Amniotic stem cell (primary cell): ENCODE measurements around the gene DLEC1.
"Not testable (repeated sequence)": the region's sequence is repeated elsewhere in the genome, so short reads cannot be mapped to it uniquely, and the experiment has no call there.

Experiments
- DNase-seq: peaks from one replicate; lab custom pipeline; 2025; lab: John Stamatoyannopoulos, UW

The DLEC1 gene

GRCh38 chr3:38038447-38038911 lies 529 bp upstream of the DLEC1 start:
- no peak for DNase-seq

DNA sequence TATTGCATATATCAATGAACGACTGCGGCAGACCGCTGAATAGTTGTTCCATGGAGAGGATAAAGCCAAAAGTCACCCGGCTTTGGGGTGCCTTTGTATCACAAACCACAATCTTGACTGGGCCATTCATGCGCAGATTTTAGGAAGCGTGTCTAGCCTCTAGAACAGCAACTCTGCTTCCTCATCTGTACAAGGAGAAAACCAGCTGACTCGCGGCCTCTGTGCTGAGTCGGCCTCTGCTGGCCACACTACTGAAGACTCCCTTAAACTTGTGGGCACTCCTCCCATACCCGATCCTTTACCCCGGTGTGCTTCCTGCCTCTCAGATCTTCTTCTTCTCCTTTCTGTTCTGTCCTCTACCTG lies 872 bp downstream of the DLEC1 start:
- DNase-seq: no peak

DNA sequence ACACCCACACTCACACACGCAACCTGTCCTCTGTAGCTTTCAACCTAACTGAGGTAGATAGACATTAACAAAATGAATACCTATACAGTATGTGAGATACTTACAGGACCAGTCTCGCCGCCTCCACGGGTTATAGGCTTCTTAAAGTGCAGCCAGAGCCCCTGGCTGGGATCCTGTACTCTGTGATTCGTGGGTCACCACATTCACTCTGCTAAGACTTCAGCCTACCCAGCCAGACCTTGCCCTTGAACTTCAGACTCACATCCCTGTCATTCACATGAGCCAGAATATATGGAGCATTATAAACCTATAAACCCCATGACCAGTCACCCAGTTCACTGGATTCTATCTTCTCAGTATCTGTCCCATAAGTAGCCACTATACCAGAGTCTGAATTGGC lies 1.4 kb downstream of the DLEC1 start:
- no peak for DNase-seq

DNA sequence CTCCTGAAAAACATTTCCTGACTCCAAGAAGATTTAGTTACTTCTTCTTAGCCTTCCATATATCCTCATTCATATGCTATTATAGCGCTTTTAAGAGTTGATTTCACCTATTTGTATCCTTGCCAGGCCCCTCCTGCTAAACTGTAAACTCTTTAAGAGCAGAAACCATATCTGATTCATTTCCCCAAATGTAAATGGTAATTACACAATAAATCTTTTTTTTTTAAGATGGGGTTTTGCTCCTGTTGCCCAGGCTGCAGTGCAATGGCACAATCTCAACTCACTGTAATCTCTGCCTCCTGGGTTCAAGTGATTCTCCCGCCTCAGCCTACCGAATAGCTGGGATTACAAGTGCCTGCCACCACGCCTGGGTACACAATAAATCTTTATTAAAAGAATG lies 4.5 kb downstream of the DLEC1 start:
- DNase-seq: no peak

DNA sequence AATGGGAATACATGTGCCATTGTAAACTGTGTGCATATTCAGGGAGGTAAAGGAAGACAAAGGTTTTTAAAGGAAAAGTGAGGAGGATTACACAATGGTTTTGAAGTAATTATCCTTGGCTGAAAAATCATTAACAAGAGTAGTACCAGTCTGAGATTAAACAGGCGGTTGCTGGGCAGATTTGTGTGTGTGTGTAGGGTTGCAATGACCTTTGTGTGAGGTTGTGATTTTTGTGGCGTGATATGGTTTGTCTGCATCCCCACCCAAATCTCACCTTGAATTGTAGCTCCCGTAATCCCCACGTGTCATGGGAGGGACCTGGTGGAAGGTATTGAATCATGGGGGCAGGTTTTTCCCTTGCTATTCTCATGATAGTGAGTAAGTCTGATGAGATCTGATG lies 7.0 kb downstream of the DLEC1 start:
- no peak for DNase-seq

DNA sequence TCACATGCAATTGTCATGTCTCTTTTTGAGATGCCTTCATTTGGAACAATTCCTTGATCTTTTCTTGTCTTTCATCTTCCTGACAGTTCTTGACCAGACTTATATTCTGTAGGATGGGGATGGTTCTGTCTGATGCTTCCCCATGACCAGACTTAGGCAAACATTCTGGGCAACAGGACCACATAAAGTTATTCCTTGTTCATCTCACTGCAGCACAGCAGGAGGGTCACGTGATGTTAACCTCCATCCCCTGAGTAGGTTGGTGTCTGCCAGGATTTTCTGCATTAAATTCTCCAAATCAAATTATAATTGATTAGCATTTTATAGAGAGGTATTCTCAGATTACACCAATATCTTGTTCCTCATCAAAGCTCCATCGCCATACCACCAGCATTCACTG lies 7.8 kb downstream of the DLEC1 start:
- DNase-seq: no peak

DNA sequence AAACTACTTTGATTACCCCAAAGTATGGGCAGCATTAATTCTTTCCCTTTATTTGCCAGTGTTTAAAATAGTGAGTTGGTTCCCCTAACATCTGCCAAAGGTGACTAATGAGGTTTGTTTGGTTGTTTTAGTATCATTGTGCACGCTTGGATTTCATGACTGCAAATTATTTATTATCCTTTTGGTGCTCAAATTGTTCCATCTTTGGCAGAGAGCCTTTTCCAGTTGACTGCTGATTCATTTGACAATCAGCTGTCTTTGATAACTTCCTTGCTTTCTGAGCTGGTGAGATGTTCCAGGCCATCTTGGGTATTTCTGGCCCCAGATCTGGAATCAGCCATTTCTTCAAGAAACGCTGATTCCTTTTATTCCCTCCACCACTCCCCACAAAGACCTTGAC lies 8.9 kb downstream of the DLEC1 start:
- DNase-seq: no peak

GRCh38 chr3:38049358-38050126 lies 10.5 kb downstream of the DLEC1 start:
- no peak for DNase-seq

- no peak for DNase-seq
Observed at GRCh38 chr3:38051131-38051530, 12.1 kb downstream of the DLEC1 start.

- not testable (repeated sequence) for DNase-seq
Observed at GRCh38 chr3:38053286-38053685, 14.3 kb downstream of the DLEC1 start.

DNA sequence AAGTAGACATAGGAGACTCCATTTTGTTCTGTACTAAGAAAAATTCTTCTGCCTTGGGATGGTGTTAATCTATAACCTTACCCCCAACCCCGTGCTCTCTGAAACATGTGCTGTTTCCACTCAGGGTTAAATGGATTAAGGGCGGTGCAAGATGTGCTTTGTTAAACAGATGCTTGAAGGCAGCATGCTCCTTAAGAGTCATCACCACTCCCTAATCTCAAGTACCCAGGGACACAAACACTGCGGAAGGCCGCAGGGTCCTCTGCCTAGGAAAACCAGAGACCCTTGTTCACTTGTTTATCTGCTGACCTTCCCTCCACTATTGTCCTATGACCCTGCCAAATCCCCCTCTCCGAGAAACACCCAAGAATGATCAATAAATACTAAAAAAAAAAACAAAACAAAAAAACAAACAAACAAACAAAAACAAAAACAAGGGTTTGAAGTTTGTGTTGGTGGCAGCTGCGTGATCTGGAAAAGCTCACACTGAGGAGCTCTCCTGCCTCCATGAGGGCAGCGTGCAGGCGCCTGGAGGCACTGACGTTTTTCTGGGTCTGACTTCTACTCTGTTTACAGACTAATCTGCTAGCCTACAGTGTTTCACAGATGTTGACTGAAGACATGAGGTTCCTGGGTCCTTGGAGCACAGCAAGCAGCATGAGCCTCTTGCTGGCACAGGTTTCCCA lies 14.9 kb downstream of the DLEC1 start:
- not testable (repeated sequence) for DNase-seq

DNA sequence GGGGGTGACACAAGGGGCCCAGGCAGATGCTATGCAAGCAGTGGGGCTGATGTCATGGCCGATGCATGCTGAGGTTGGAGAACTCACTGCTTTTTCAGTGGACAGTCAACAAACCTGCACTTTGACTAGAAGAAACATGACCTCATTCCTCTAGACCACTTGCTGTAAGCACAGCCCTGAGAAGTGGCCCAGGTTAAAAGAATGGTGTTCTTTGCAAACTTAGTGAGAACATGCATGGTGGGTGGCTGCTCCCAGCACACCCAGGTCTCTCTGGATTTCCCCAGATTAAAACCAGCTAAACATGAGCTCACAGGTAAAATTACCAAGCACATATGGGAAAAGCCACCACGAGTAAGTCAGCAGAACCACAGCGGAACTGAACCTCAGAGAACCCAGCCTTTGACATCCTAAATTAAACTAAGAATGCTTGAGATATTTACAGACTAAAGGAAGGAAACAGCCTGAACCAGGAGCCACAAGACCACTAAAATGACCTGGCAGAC lies 15.5 kb downstream of the DLEC1 start:
- no peak for DNase-seq

DNA sequence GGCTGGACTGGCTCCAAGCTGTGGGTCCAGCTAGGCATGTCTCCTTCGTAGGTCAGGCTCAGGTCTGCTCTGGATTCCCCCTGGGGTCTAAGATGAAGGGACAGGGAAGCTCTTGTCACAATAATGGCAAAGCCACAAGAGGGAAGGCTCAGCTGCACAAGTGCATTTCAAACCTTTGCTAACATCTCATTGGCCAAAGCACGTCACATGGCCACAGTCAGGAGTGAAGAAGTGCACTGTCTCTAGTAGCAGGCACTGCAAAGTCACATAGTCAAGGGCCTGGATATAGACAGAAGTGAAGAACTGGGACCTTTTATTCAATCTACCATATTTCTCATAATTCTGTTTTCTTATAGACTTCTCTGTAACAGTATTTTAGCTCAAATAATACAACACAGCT lies 20.1 kb downstream of the DLEC1 start:
- no peak for DNase-seq

DNA sequence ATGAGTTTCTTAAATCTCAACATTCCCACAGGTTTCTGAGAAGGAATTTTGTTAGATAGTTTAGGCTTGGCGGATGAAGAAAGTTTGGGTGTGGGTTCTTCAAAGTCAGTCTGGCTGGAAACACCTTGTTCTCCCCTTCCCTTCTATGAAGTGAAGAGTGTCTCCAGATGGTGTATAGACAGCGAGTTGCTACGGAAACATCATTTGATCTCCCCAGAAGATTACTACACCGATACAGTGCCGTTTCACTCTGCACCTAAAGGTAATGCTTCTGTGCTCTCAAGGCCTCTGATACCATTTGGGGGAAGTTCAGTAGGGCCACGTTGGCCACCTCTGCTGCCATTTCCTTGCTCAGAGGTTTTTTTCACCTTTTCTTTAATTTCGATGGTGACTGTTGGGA lies 20.6 kb downstream of the DLEC1 start:
- no peak for DNase-seq

DNA sequence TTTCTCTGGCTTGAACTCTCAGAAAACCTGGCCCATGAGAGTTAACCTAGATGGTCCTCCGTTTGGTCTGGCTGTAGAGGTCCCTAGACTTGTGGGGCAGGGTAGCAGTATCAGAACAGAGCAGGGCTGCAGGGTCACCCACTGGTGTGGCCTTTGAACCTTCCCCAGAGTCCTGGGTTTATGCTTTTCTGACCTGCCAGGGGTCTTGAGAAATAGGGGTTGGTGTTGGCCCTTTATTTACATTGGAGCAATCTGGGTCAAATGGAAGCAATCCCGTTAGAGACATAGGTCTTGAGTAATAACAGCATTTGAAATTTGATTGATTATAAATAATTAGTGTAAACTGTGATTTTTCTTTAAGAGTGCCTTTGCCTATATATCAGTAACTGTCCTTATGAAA lies 23.8 kb downstream of the DLEC1 start:
- DNase-seq: no peak

- DNase-seq: not testable (repeated sequence)
Observed at GRCh38 chr3:38064453-38064852, 25.4 kb downstream of the DLEC1 start.

- no peak for DNase-seq
Observed at GRCh38 chr3:38067508-38068233, 28.7 kb downstream of the DLEC1 start.

DNA sequence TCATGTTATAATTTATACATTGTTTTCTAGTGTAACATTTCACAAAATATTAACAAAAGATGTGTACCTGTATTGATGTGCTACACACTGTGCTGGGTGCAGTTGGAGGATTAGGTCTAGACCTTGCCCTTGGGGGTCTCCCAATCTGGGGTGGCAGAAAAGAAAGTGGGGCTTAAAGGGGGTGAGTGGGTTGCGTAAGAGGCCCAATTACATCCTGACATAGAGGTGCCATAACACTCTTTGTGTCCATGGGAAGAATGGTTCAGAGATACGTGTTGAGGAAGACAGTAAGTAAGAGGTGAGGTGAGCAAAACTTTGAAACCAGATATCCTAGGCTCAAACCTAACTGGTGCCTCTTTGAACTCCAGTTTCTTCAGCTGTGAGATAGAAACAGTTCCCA lies 31.0 kb downstream of the DLEC1 start:
- DNase-seq: no peak

GRCh38 chr3:38077073-38077472 lies 38.1 kb downstream of the DLEC1 start:
- not testable (repeated sequence) for DNase-seq

- DNase-seq: not testable (repeated sequence)
Observed at GRCh38 chr3:38082296-38082695, 43.3 kb downstream of the DLEC1 start.

- DNase-seq: not testable (repeated sequence)
Observed at GRCh38 chr3:38083254-38083653, 44.2 kb downstream of the DLEC1 start.

DNA sequence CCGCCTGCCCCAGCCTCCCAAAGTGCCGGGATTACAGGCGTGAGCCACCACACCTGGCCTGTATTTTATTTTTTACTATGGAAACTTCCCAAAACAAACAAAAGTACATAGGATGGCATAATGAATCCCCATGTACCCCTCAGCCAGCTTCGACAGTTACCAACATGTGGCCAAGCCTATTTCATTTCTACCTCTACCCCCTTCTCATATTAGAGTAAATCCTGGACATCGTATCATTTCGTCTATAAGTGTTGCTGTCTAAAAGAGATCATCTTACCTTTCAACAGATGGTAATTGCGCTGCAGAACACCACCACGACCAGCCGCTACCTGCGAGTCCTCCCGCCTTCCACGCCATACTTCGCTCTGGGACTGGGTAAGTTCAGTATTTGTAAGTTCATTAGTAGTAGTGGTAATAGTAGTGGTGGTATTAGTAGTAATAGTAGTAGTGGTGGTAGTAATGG lies 44.9 kb downstream of the DLEC1 start:
- no peak for DNase-seq
